ENCODE data around the gene PRPF6. TPM values are rescaled to one million over a fixed set of nuclear protein-coding genes. Genes with fewer than 3 reads are reported as not detected.

The PRPF6 gene
- total and polyA plus RNA-seq, 2 of the 13 experiments (the other 11 are each of a cell fraction or from before 2014, with no cell fraction given), result 63.7 to 101 TPM

GRCh38 chr20:64036346-64037198 is 55.6 kb downstream of the PRPF6 start (continued):
- no peak for TF ChIP-seq TEF (CRISPR knock-in tag; IDR thresholded peaks at IDR 0.05)
- peak; percentile 66; the same call in 1 of the 2 replicates for TF ChIP-seq ZNF44 (CRISPR knock-in tag; IDR thresholded peaks at IDR 0.05)
- no peak for TF ChIP-seq TBP (CRISPR knock-in tag; IDR thresholded peaks at IDR 0.05)
- TF ChIP-seq PPARG (CRISPR knock-in tag; conservative IDR thresholded peaks at IDR 0.05), result peak; percentile 96
- peak; percentile 30; the same call in 1 of the 2 replicates for TF ChIP-seq ZBED4 (CRISPR knock-in tag; IDR thresholded peaks at IDR 0.05; ENCODE audit: borderline replicate concordance)
- TF ChIP-seq SP5 (CRISPR knock-in tag; IDR thresholded peaks at IDR 0.05; ENCODE audit: borderline replicate concordance, low read depth), result no peak
- no peak for TF ChIP-seq ZFYVE20 (CRISPR knock-in tag; IDR thresholded peaks at IDR 0.05; ENCODE audit: borderline replicate concordance, low read depth)
- TF ChIP-seq MTA1 (CRISPR knock-in tag; IDR thresholded peaks at IDR 0.05; ENCODE audit: borderline replicate concordance), result peak; percentile 48; the same call in 1 of the 2 replicates
- no peak for TF ChIP-seq FOXP4 (CRISPR knock-in tag; IDR thresholded peaks at IDR 0.05)
- TF ChIP-seq ISX (CRISPR knock-in tag; conservative IDR thresholded peaks at IDR 0.05), result no peak
- no peak for TF ChIP-seq JUNB (CRISPR knock-in tag; IDR thresholded peaks at IDR 0.05; ENCODE audit: borderline replicate concordance)
- no peak for TF ChIP-seq ZNF782 (CRISPR knock-in tag; IDR thresholded peaks at IDR 0.05; ENCODE audit: borderline replicate concordance)
- TF ChIP-seq HIVEP1 (CRISPR knock-in tag; IDR thresholded peaks at IDR 0.05), result peak; percentile 81
- TF ChIP-seq ZNF20 (CRISPR knock-in tag; IDR thresholded peaks at IDR 0.05), result no peak
- TF ChIP-seq MIER2 (CRISPR knock-in tag; IDR thresholded peaks at IDR 0.05), result peak; percentile 18; the same call in 1 of the 2 replicates
- peak; percentile 42 for TF ChIP-seq CEBPG (CRISPR knock-in tag; IDR thresholded peaks at IDR 0.05)
- TF ChIP-seq ZNF296 (CRISPR knock-in tag; conservative IDR thresholded peaks at IDR 0.05), result no peak; the same call in 1 of the 2 replicates
- TF ChIP-seq ZNF570 (CRISPR knock-in tag; IDR thresholded peaks at IDR 0.05; ENCODE audit: borderline replicate concordance), result no peak
- peak; percentile 87; the same call in 1 of the 2 replicates for TF ChIP-seq HES4 (CRISPR knock-in tag; IDR thresholded peaks at IDR 0.05; ENCODE audit: borderline replicate concordance)
- no peak for TF ChIP-seq SIN3A (IDR thresholded peaks at IDR 0.05; ENCODE audit: borderline replicate concordance, low read depth, low read length)
- no peak; the same call in 1 of the 2 replicates for TF ChIP-seq NFIC (IDR thresholded peaks at IDR 0.05; ENCODE audit: low read length)
- TF ChIP-seq SMYD3 (CRISPR knock-in tag; IDR thresholded peaks at IDR 0.05), result no peak
- no peak; the same call in 1 of the 2 replicates for TF ChIP-seq ZC3H13 (CRISPR knock-in tag; IDR thresholded peaks at IDR 0.05)
- no peak for TF ChIP-seq NFRKB (IDR thresholded peaks at IDR 0.05)
- no peak for TF ChIP-seq ARNTL (CRISPR knock-in tag; IDR thresholded peaks at IDR 0.05)

Measured in HepG2 (cell line).